HepG2 (cell line): ENCODE data around the gene SEMA4C. TPM values are rescaled to one million over a fixed set of nuclear protein-coding genes. Genes with fewer than 3 reads are reported as not detected.

ENCODE experiments used
- BRCA1 ChIP-seq: sonication (generic); formaldehyde crosslinking; IDR thresholded peaks from 2 replicates; pipeline ENCODE4 v1.4.0; 2020; ENCODE audit warnings: missing genetic modification reagents
- CHD4 ChIP-seq: fragments of 200-600 bp; sonication (generic); IDR thresholded peaks from 2 replicates; pipeline ENCODE4 v1.7.0; 2017; ENCODE audit warnings: mild to moderate bottlenecking, low read length, borderline replicate concordance
- GZF1 ChIP-seq: sonication (generic); formaldehyde crosslinking; IDR thresholded peaks from 2 replicates; pipeline ENCODE4 v1.5.1; 2020; ENCODE audit warnings: mild to moderate bottlenecking, missing genetic modification reagents
- IRX3 ChIP-seq: sonication (generic); formaldehyde crosslinking; IDR thresholded peaks from 2 replicates; pipeline ENCODE4 v1.8.1; 2023; ENCODE audit warnings: mild to moderate bottlenecking, low read depth, missing genetic modification reagents, borderline replicate concordance
- JARID2 ChIP-seq: sonication (generic); formaldehyde crosslinking; IDR thresholded peaks from 2 replicates; pipeline ENCODE4 v1.8.1; 2023; ENCODE audit warnings: missing genetic modification reagents, inconsistent platforms; ENCODE audit not compliant: insufficient replicate concordance
- MTA3 ChIP-seq: sonication (generic); formaldehyde crosslinking; IDR thresholded peaks from 2 replicates; pipeline ENCODE4 v1.4.0; 2020; ENCODE audit warnings: missing genetic modification reagents
- RBFOX2 ChIP-seq: fragments of 200-400 bp; formaldehyde crosslinking; IDR thresholded peaks from 2 replicates; pipeline ENCODE4 v1.6.1; 2017; ENCODE audit warnings: low read depth, mild to moderate bottlenecking, low read length
- THYN1 ChIP-seq: sonication (generic); formaldehyde crosslinking; IDR thresholded peaks from 2 replicates; pipeline ENCODE4 v1.8.1; 2023; ENCODE audit warnings: low read depth, mild to moderate bottlenecking, moderate library complexity, missing genetic modification reagents, borderline replicate concordance
- UBTF ChIP-seq: sonication (generic); formaldehyde crosslinking; IDR thresholded peaks from 2 replicates; pipeline ENCODE4 v1.4.0; 2020; ENCODE audit warnings: mild to moderate bottlenecking, missing genetic modification reagents
- ZBTB21 ChIP-seq: sonication (generic); formaldehyde crosslinking; IDR thresholded peaks from 2 replicates; pipeline ENCODE4 v1.4.0; 2020; ENCODE audit warnings: missing genetic modification reagents
- ZBTB44 ChIP-seq: sonication (generic); formaldehyde crosslinking; IDR thresholded peaks from 2 replicates; pipeline ENCODE4 v1.4.0; 2020; ENCODE audit warnings: missing genetic modification reagents
- ZFP1 ChIP-seq: IDR thresholded peaks from 2 replicates; pipeline ENCODE4 v1.6.1; 2016
- ZIK1 ChIP-seq: sonication (generic); formaldehyde crosslinking; IDR thresholded peaks from 2 replicates; pipeline ENCODE4 v1.5.0; 2020; ENCODE audit warnings: mild to moderate bottlenecking, low read depth, missing genetic modification reagents, borderline replicate concordance
- ZNF17 ChIP-seq: sonication (generic); formaldehyde crosslinking; IDR thresholded peaks from 2 replicates; pipeline ENCODE4 v1.5.0; 2020; ENCODE audit warnings: mild to moderate bottlenecking, missing genetic modification reagents
- ZNF207 ChIP-seq: fragments of 450-650 bp; IDR thresholded peaks from 2 replicates; pipeline ENCODE4 v1.6.1; 2016; ENCODE audit warnings: antibody characterized with exemption, borderline replicate concordance
- ZNF383 ChIP-seq: sonication (generic); formaldehyde crosslinking; IDR thresholded peaks from 2 replicates; pipeline ENCODE4 v1.4.0; 2020; ENCODE audit warnings: missing genetic modification reagents, mild to moderate bottlenecking, borderline replicate concordance
- ZNF737 ChIP-seq: sonication (generic); formaldehyde crosslinking; IDR thresholded peaks from 2 replicates; pipeline ENCODE4 v1.5.0; 2020; ENCODE audit warnings: missing genetic modification reagents, mild to moderate bottlenecking, borderline replicate concordance
- ZNF878 ChIP-seq: sonication (generic); formaldehyde crosslinking; IDR thresholded peaks from 2 replicates; pipeline ENCODE4 v1.8.1; 2023; ENCODE audit warnings: mild to moderate bottlenecking, missing genetic modification reagents, moderate library complexity
- polyA plus RNA-seq, 8 experiments: library from polyadenylated mRNA; depleted of rRNA in 3 of 8; stranded (reverse) in 7 of 8; unstranded in 1 of 8; fragments of >200 nt; fragmentation: Illumina TruSeq in 4 of 8; extraction: Trizol in 4 of 8; gene quantifications; 2 replicates each; pipeline versions ENCODE4 v1.2.1 to v1.2.3, GENCODE V29; 2011 to 2016; ENCODE audit warnings: low read depth in 4 of 8, missing spikeins in 1 of 8, mixed read lengths in 1 of 8; ENCODE audit not compliant: insufficient read depth in 1 of 8
- total RNA-seq, 5 experiments: library from RNA; depleted of rRNA; stranded (reverse); fragments of >200 nt; fragmentation: Illumina TruSeq; extraction: Trizol; gene quantifications; 2 replicates each; pipeline ENCODE4 v1.2.3, GENCODE V29; 2016; ENCODE audit warnings: low read depth in 1 of 5
- TF ChIP-seq, protein P1 (sequence below): fragments of 450-650 bp; IDR thresholded peaks from 2 replicates; pipeline ENCODE4 v1.6.1; 2017
- TF ChIP-seq, protein P2 (sequence below): sonication (generic); formaldehyde crosslinking; IDR thresholded peaks from 2 replicates; pipeline ENCODE4 v1.8.1; 2023; ENCODE audit warnings: mild to moderate bottlenecking, missing genetic modification reagents

Gene SEMA4C
- total and polyA plus RNA-seq, 2 of the 13 experiments (the other 11 are each of a cell fraction or from before 2014, with no cell fraction given) = 25.9 to 46.6 TPM

DNA sequence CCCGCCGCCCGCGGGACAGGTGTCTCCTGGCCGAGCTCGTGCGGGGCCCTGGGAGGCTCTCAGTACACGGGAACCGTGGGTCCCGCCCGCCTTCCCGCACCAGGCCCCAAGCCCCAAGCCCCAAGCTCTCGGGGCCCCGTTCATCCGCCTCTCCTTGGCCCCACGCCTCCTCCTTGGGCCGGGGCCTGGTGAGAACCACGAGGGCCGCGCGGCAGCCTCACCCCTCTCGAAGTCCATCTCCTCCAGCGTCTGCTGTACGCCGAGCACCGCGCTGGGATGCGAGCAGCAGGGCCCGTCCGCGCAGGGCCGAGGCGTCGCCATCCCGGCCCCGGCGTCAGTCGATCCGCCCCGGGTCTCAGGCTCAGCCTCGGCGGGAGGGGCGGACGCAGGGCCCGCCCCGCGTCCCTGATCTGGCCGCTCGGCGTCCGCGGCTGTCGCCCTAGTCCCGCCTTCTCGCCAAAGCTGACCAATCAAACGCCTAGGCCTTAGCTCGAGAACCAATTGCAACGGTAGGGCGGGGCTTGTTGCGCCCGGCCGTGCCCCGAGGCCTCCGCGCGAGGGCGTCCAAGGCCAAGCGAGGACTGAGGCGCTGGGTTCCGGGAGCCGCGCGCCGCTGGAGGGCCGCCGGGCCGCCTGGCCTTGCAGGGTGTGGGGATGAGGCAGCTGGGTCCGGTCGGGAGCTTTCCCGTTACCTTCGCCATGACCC is 12.1 kb downstream of the SEMA4C start, which contains the start of gene ANKRD39 (continued):
- TF ChIP-seq ZIK1 (peak; percentile 63), CHD4 (no peak), BRCA1 (CRISPR knock-in tag) (peak; percentile 88), UBTF (CRISPR knock-in tag) (peak; percentile 93), THYN1 (CRISPR knock-in tag) (peak; percentile 94; the same call in 1 of the 2 replicates), ZNF878 (CRISPR knock-in tag) (no peak; the same call in 1 of the 2 replicates), ZFP1 (CRISPR knock-in tag) (0 out of 2 replicates have a peak, but pooled peaks have one; percentile 46), ZBTB21 (CRISPR knock-in tag) (no peak), ZNF383 (CRISPR knock-in tag) (peak; percentile 97; the same call in 1 of the 2 replicates), MTA3 (CRISPR knock-in tag) (0 out of 2 replicates have a peak, but pooled peaks have one; percentile 20), ZBTB44 (no peak; the same call in 1 of the 2 replicates), GZF1 (CRISPR knock-in tag) (no peak), ZNF17 (CRISPR knock-in tag) (no peak), RBFOX2 (peak; percentile 91), ZNF737 (no peak), JARID2 (no peak), IRX3 (no peak), ZNF207 (no peak)
- TF ChIP-seq, protein P1, sequence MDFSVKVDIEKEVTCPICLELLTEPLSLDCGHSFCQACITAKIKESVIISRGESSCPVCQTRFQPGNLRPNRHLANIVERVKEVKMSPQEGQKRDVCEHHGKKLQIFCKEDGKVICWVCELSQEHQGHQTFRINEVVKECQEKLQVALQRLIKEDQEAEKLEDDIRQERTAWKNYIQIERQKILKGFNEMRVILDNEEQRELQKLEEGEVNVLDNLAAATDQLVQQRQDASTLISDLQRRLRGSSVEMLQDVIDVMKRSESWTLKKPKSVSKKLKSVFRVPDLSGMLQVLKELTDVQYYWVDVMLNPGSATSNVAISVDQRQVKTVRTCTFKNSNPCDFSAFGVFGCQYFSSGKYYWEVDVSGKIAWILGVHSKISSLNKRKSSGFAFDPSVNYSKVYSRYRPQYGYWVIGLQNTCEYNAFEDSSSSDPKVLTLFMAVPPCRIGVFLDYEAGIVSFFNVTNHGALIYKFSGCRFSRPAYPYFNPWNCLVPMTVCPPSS = no peak
- TF ChIP-seq, protein P2, sequence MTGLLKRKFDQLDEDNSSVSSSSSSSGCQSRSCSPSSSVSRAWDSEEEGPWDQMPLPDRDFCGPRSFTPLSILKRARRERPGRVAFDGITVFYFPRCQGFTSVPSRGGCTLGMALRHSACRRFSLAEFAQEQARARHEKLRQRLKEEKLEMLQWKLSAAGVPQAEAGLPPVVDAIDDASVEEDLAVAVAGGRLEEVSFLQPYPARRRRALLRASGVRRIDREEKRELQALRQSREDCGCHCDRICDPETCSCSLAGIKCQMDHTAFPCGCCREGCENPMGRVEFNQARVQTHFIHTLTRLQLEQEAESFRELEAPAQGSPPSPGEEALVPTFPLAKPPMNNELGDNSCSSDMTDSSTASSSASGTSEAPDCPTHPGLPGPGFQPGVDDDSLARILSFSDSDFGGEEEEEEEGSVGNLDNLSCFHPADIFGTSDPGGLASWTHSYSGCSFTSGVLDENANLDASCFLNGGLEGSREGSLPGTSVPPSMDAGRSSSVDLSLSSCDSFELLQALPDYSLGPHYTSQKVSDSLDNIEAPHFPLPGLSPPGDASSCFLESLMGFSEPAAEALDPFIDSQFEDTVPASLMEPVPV (CRISPR knock-in tag) = 0 out of 2 replicates have a peak, but pooled peaks have one; percentile 22
